MCF 10A (cell line): ENCODE results near the gene SORBS2. TPM values are rescaled to one million over a fixed set of nuclear protein-coding genes. Genes with fewer than 3 reads are reported as not detected.

ENCODE experiments used
- BruUV-seq: library from RNA; stranded (reverse); fragments of 400-500 nt; replicated peaks from 2 replicates; lab custom pipeline; 2021; lab: Mats Ljungman, UMichigan
- CTCF ChIA-PET: fragments of 300-600 bp; sonication (Branson Sonifier 250); formaldehyde crosslinking; extraction: SDS; loops from one replicate; lab custom pipeline; 2021; ENCODE audit warnings: antibody characterized with exemption, inconsistent platforms; lab: Yijun Ruan, JAX
- POLR2A ChIA-PET: fragments of 300-600, 350-650 bp; sonication (Branson Sonifier 250); formaldehyde crosslinking; extraction: SDS; loops from one replicate; lab custom pipeline; 2020; ENCODE audit warnings: antibody characterized with exemption, inconsistent platforms; lab: Yijun Ruan, JAX
- DNase-seq: peaks from one replicate; pipeline ENCODE4 v3.0.0-alpha.2; 2018; ENCODE audit not compliant: unreplicated experiment
- H3K27ac Mint-ChIP-seq: one replicate; pipeline ENCODE4 v1.8.0; 2022; ENCODE audit warnings: mild to moderate bottlenecking, low read depth, mixed read lengths; ENCODE audit not compliant: unreplicated experiment
- H3K27me3 Mint-ChIP-seq: one replicate; pipeline ENCODE4 v1.8.0; 2022; ENCODE audit warnings: mixed read lengths; ENCODE audit not compliant: insufficient read depth, unreplicated experiment
- H3K36me3 Mint-ChIP-seq: one replicate; pipeline ENCODE4 v1.8.0; 2022; ENCODE audit warnings: mild to moderate bottlenecking, moderate library complexity, mixed read lengths; ENCODE audit not compliant: insufficient read depth, unreplicated experiment
- H3K4me1 Mint-ChIP-seq: one replicate; pipeline ENCODE4 v1.8.0; 2022; ENCODE audit warnings: mixed read lengths; ENCODE audit not compliant: insufficient read depth, unreplicated experiment
- H3K4me3 Mint-ChIP-seq: one replicate; pipeline ENCODE4 v1.8.0; 2022; ENCODE audit warnings: mild to moderate bottlenecking, moderate library complexity, mixed read lengths; ENCODE audit not compliant: unreplicated experiment
- H3K9me3 Mint-ChIP-seq: one replicate; pipeline ENCODE4 v1.8.0; 2022; ENCODE audit warnings: mixed read lengths; ENCODE audit not compliant: unreplicated experiment
- intact Hi-C: fragments of 100-400 bp; cut with micrococcal nuclease; formaldehyde crosslinking; loops from 2 replicates; pipeline ENCODE4 v1.14.1; 2022
- total RNA-seq: library from RNA; stranded (reverse); gene quantifications from 2 replicates; pipeline ENCODE4 v1.2.3, GENCODE V29; 2022
- TF ChIP-seq, protein P1 (sequence below): fragments of 200-600 bp; IDR thresholded peaks from one replicate; pipeline ENCODE4 v1.8.0; 2022; ENCODE audit warnings: antibody characterized with exemption, mild to moderate bottlenecking; ENCODE audit not compliant: unreplicated experiment

SORBS2 gene
- total RNA-seq, 1 experiment from 2014 or later = 19.3 TPM

DNA sequence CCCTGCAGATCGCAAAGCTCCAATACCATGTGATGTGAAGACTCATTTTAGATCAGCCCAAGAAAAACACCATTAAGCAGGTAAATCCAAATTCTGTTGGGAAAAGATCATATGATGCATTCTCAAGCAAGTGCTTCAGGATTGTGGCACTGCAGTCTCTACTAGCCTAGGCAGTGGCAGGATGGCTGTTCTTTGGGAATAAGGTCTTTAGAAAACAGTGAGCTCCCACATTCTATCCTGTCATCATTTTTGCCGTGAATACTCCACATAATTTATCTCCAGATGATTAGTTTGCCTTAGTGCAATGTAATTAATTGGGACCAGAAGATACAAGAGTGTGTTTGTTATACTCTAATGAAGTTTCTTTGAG lies 18.9 kb downstream of the SORBS2 start:
- Mint-ChIP-seq H3K4me3 (no peak overlapping the region), H3K27ac (no peak overlapping the region), H3K4me1 (peaks cover 14% of the 10 kb centered on the region)

DNA sequence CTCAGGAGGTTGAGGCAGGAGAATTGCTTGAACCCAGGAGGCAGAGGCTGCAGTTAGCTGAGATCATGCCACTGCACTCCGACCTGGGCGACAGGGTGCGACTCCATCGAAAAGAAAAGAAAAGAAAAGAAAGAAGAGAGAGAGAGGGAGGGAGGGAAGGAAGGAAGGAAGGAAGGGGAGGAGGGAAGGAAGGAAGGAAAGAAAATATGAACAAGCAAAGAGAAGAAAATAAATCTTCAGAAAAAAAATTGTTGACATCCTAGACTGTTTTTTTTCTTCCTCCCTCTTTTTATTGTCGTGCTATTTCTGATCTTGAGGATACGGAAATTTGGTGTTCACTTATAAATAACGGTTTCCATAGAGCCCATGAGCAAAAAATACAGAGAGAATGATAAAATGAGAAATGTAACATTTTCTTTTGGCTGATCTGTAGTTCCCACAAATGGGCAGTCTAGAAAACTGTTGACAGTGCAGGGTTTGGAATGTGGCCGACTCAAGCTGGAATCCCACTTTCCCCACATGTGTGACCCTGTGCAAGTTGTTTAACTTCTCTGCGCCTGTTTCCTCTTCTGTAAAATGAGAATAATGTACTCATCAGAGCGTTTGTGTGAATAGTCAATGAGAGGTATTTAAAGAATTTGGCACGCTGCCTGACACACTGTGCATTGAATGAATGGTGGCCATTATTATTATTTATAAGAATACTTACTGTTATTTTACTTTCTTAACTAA lies 19.4 kb downstream of the SORBS2 start:
- H3K27ac Mint-ChIP-seq = peak overlapping the region; percentile 46
- no peaks in the 10 kb centered on the region for H3K36me3 Mint-ChIP-seq
- no TSS peak for BruUV-seq
- intact Hi-C loops = no loop called here
- H3K27me3 Mint-ChIP-seq = no peaks in the 10 kb centered on the region
- H3K4me3 Mint-ChIP-seq = no peak overlapping the region
- peaks cover 14% of the 10 kb centered on the region for H3K4me1 Mint-ChIP-seq
- TF ChIP-seq, protein P1, sequence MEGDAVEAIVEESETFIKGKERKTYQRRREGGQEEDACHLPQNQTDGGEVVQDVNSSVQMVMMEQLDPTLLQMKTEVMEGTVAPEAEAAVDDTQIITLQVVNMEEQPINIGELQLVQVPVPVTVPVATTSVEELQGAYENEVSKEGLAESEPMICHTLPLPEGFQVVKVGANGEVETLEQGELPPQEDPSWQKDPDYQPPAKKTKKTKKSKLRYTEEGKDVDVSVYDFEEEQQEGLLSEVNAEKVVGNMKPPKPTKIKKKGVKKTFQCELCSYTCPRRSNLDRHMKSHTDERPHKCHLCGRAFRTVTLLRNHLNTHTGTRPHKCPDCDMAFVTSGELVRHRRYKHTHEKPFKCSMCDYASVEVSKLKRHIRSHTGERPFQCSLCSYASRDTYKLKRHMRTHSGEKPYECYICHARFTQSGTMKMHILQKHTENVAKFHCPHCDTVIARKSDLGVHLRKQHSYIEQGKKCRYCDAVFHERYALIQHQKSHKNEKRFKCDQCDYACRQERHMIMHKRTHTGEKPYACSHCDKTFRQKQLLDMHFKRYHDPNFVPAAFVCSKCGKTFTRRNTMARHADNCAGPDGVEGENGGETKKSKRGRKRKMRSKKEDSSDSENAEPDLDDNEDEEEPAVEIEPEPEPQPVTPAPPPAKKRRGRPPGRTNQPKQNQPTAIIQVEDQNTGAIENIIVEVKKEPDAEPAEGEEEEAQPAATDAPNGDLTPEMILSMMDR = no peak
- peak; percentile 72 for DNase-seq
- ChIA-PET CTCF (interaction anchor here (0.6 kb wide), 1 partner anchor 15 kb away, joined by 3 read pairs; no protein-coding TSS in a partner anchor), POLR2A (interaction anchor here (0.6 to 1.3 kb wide), 2 partner anchors 18 to 122 kb away, joined by 3 to 4 read pairs; no protein-coding TSS in a partner anchor)
- no peaks in the 10 kb centered on the region for H3K9me3 Mint-ChIP-seq

More for the DNA sequence above, 18.9 kb downstream of the SORBS2 start:
- TF ChIP-seq, protein P1 = no peak
- no peak for DNase-seq
- no peaks in the 10 kb centered on the region for H3K9me3 Mint-ChIP-seq
- ChIA-PET POLR2A (interaction anchor here (0.6 to 1.3 kb wide), 2 partner anchors 18 to 121 kb away, joined by 3 to 4 read pairs; no protein-coding TSS in a partner anchor), CTCF (interaction anchor here (0.6 kb wide), 1 partner anchor 14 kb away, joined by 3 read pairs; no protein-coding TSS in a partner anchor)
- intact Hi-C loops = no loop called here
- H3K36me3 Mint-ChIP-seq = no peaks in the 10 kb centered on the region
- BruUV-seq = no TSS peak
- H3K27me3 Mint-ChIP-seq = no peaks in the 10 kb centered on the region

DNA sequence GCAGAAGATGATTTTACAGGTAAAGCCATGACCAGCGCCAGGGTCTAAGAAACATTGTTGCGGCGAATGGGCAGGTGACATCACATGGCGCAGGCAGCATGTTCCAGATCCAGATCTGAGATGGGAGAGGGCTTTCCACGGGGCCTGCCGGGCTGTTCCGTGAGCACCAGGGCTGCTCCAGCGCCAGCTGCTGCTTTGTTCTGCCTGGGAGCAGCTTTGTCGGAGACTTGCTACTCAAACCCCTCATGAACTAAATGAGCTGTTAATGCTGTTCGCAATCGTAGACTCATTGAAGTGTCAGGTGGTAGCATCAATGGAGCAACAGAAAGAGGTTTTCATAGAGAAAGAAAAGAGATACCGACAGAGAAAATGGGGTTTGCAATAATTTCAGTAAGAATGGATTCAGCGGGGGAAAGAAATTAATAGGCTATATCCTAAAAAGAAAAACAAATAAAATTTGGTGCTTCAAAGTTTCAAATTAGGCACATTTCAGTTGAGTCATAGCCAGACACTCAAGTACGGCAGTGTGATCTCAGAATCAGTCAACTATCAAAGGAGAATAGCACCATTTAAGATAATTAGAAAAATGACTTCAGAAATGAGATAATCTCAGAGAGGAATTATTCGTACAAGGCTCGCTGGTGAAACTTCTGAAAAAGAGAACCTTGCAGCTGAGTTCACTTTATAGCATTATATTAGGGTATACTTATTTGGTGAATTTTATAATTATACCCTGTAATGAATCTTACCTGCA lies 23.9 kb downstream of the SORBS2 start:
- no TSS peak for BruUV-seq
- Mint-ChIP-seq H3K4me3 (no peak overlapping the region), H3K27me3 (no peaks in the 10 kb centered on the region), H3K27ac (no peak overlapping the region), H3K4me1 (peaks cover 10% of the 10 kb centered on the region), H3K9me3 (no peaks in the 10 kb centered on the region), H3K36me3 (no peaks in the 10 kb centered on the region)
- DNase-seq = no peak
- TF ChIP-seq, protein P1 = no peak
- CTCF ChIA-PET = interaction anchor here (1.2 kb wide), 1 partner anchor 31 kb away, joined by 3 read pairs; no protein-coding TSS in a partner anchor
- intact Hi-C loops = no loop called here
- POLR2A ChIA-PET = interaction anchor here (0.8 kb wide), 1 partner anchor 51 kb away, joined by 4 read pairs; no protein-coding TSS in a partner anchor

DNA sequence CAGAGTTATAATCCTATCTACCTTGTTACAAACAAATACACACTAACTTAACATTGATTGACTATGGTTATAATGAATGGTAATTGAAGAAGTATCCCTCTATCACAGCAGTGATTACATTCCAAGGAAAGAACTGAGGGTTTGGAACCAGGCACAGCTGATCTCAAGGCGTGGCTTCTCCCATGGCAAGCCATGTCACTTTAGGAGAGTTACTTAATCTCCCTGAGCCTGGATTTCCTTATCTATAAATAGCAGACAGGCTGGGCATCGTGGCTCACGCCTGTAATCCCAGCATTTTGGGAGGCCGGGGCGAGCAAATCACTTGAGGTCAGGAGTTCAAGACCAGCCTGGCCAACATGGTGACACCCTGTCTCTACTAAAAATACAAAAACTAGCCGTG lies 25.6 kb downstream of the SORBS2 start:
- intact Hi-C loops = no loop called here
- Mint-ChIP-seq H3K27me3 (no peaks in the 10 kb centered on the region), H3K4me3 (no peak overlapping the region), H3K27ac (no peak overlapping the region), H3K4me1 (peaks cover 5% of the 10 kb centered on the region), H3K9me3 (no peaks in the 10 kb centered on the region), H3K36me3 (no peaks in the 10 kb centered on the region)
- DNase-seq = no peak
- TF ChIP-seq, protein P1 = no peak
- no TSS peak for BruUV-seq
- ChIA-PET CTCF (no interaction called here), POLR2A (interaction anchor here (1.6 kb wide), 1 partner anchor 24 kb away, joined by 4 read pairs; no protein-coding TSS in a partner anchor)
